ENCODE measurements around the gene HAS3.

DNA sequence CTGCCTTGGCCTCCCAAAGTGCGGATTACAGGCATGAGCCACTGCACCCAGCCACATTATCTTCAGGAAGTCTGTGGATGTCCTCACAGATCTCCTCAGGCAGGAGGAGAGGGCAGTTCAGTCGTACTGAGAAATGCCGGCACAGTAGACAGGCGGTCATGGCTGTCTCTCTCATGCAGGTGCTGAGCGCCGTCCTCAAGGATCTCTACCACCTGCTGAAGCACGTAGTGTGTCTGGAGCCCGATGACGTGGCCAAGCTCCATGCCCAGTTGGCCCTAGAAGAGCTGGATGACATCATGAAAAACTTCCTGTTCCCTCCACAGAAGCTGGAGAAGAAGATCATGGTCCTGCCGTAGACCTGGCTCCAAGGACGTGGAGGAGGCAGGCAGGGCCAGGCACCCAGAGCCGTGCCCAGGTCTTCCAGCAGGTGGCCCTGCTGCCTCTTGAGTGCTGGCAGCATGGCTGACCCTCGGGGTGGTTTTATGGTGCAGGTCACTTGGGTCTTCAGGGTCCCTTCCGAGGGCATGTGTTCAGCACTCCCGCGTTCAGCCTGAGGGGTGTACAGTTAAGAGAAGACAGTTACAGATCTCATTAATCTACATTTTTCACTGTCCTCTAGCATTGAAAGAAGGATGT, 22.0 kb upstream of the HAS3 start:
- TF ChIP-seq POLR2A (IDR thresholded peaks at IDR 0.05) = no peak
- TF ChIP-seq, protein P1, sequence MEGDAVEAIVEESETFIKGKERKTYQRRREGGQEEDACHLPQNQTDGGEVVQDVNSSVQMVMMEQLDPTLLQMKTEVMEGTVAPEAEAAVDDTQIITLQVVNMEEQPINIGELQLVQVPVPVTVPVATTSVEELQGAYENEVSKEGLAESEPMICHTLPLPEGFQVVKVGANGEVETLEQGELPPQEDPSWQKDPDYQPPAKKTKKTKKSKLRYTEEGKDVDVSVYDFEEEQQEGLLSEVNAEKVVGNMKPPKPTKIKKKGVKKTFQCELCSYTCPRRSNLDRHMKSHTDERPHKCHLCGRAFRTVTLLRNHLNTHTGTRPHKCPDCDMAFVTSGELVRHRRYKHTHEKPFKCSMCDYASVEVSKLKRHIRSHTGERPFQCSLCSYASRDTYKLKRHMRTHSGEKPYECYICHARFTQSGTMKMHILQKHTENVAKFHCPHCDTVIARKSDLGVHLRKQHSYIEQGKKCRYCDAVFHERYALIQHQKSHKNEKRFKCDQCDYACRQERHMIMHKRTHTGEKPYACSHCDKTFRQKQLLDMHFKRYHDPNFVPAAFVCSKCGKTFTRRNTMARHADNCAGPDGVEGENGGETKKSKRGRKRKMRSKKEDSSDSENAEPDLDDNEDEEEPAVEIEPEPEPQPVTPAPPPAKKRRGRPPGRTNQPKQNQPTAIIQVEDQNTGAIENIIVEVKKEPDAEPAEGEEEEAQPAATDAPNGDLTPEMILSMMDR (IDR thresholded peaks at IDR 0.05) = peak in 1 of 12 donors; percentile 19

Measured in heart left ventricle (tissue), 13 donors.